Stimulated activated CD4-positive, alpha-beta T cell treated with anti-CD3 and anti-CD28 coated beads, Interleukin-15, amount 100 ng/mL, for 48 hours (primary cell): ENCODE data around the gene NT5DC2.
A peak's percentile ranks its signal among the peaks of the same experiment; 100 is the strongest.
"Not testable (repeated sequence)": the region's sequence is repeated elsewhere in the genome, so short reads cannot be mapped to it uniquely, and the experiment has no call there.

Experiments
- DNase-seq, 2 donors: peaks; one replicate each; pipeline ENCODE4 v3.0.0-alpha.2; 2020; ENCODE audit warnings: low read depth in 2 of 2

Gene NT5DC2

GRCh38 chr3:52537165-52537620 lies 3.5 kb upstream of the NT5DC2 start:
- DNase-seq, result no peak

- DNase-seq, result peak; percentile 95 to 98
These were observed 2.9 kb upstream of the NT5DC2 start, which contains the start of gene UQCC5 for GRCh38 chr3:52536369-52537164. Gene UQCC5, plus strand, starts transcription at chr3:52536605. Its CDS starts 151 bp downstream, at chr3:52536756.

- DNase-seq, result no peak
These were observed 2.4 kb upstream of the NT5DC2 start for GRCh38 chr3:52536112-52536368.

- no peak for DNase-seq
These were observed 1.9 kb upstream of the NT5DC2 start for GRCh38 chr3:52535411-52536111.

- no peak for DNase-seq
These were observed 875 bp upstream of the NT5DC2 start for GRCh38 chr3:52534281-52535183.

- DNase-seq, result no peak
These were observed 627 bp downstream of the NT5DC2 start for GRCh38 chr3:52532838-52533622.

- DNase-seq, result no peak
These were observed 1.2 kb downstream of the NT5DC2 start for GRCh38 chr3:52532517-52532837.

GRCh38 chr3:52531860-52532516 lies 1.7 kb downstream of the NT5DC2 start:
- no peak for DNase-seq

- no peak for DNase-seq
These were observed 2.5 kb downstream of the NT5DC2 start for GRCh38 chr3:52530918-52531826.

- no peak for DNase-seq
These were observed 4.0 kb downstream of the NT5DC2 start for GRCh38 chr3:52529376-52530333.

- no peak for DNase-seq
These were observed 4.9 kb downstream of the NT5DC2 start for GRCh38 chr3:52528586-52529375.

GRCh38 chr3:52527732-52528585 lies 5.7 kb downstream of the NT5DC2 start:
- DNase-seq, result no peak

GRCh38 chr3:52527039-52527731 lies 6.5 kb downstream of the NT5DC2 start:
- no peak for DNase-seq

GRCh38 chr3:52526671-52527038 lies 7.0 kb downstream of the NT5DC2 start:
- not testable (repeated sequence) for DNase-seq

- no peak for DNase-seq
These were observed 7.7 kb downstream of the NT5DC2 start for GRCh38 chr3:52525680-52526561.
